KMS-11 (cell line): ENCODE results near the gene LGALSL.

ENCODE experiments used
- H2AFZ ChIP-seq: fragments of 200-600 bp; sonication (generic); 2 replicates; pipeline ENCODE4 v1.6.1; 2016; ENCODE audit warnings: antibody characterized with exemption, mixed run types, low read depth
- H3K27ac ChIP-seq: fragments of 200-600 bp; sonication (generic); 2 replicates; pipeline ENCODE4 v1.6.1; 2016; ENCODE audit warnings: mild to moderate bottlenecking, mixed run types
- H3K27me3 ChIP-seq: fragments of 200-600 bp; sonication (generic); 2 replicates; pipeline ENCODE4 v1.6.1; 2017; ENCODE audit warnings: mild to moderate bottlenecking, low read depth, mixed run types, moderate library complexity; ENCODE audit not compliant: insufficient read depth
- H3K36me3 ChIP-seq: fragments of 200-600 bp; sonication (generic); 2 replicates; pipeline ENCODE4 v1.6.1; 2017; ENCODE audit warnings: mild to moderate bottlenecking, mixed run types; ENCODE audit not compliant: insufficient read depth
- H3K4me1 ChIP-seq: fragments of 200-600 bp; sonication (generic); 2 replicates; pipeline ENCODE4 v1.6.1; 2016; ENCODE audit warnings: mild to moderate bottlenecking, low read depth, mixed run types; ENCODE audit not compliant: poor library complexity, severe bottlenecking
- H3K4me2 ChIP-seq: fragments of 200-600 bp; sonication (generic); 2 replicates; pipeline ENCODE4 v1.7.0; 2016; ENCODE audit warnings: mild to moderate bottlenecking, mixed run types
- H3K4me3 ChIP-seq: fragments of 200-600 bp; sonication (generic); IDR thresholded peaks from 2 replicates; pipeline ENCODE4 v1.6.1; 2017; ENCODE audit warnings: low read depth, low read length, mixed read lengths; ENCODE audit not compliant: insufficient read depth
- H3K79me2 ChIP-seq: fragments of 200-600 bp; sonication (generic); 2 replicates; pipeline ENCODE4 v1.6.1; 2016; ENCODE audit warnings: low read depth, mixed run types; ENCODE audit not compliant: insufficient read depth
- H3K9ac ChIP-seq: fragments of 200-600 bp; sonication (generic); 2 replicates; pipeline ENCODE4 v1.6.1; 2016; ENCODE audit warnings: mild to moderate bottlenecking, mixed run types
- H4K20me1 ChIP-seq: fragments of 200-600 bp; sonication (generic); 2 replicates; pipeline ENCODE4 v1.6.1; 2016; ENCODE audit warnings: mild to moderate bottlenecking, mixed run types; ENCODE audit not compliant: insufficient read depth
- CTCF ChIP-seq: fragments of 200-600 bp; sonication (generic); conservative IDR thresholded peaks from 2 replicates; pipeline ENCODE4 v1.6.1; 2017; ENCODE audit warnings: low read depth, mild to moderate bottlenecking, antibody characterized with exemption, low read length, moderate library complexity, mixed read lengths

The LGALSL gene

DNA sequence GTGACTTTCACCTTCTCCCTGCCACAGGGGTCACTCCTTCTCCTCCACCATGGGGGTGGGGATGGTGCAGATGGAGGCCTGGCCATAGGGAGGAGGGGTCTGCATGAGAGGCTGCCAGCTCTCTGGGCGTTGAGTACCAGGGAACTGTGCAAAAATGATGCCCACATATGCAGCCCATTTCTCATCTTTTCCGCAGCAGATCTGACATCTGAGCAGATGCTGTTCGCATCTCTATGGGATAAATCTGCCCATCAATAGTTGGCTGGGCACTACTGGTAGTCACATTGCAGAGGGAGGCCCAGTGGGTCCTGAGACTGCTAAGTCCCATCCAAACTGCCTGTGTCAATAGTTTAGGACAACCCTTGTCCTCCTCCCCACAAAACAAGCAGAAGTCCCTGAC lies 45.9 kb upstream of the LGALSL start:
- Histone ChIP-seq H3K36me3 (no peaks in the 10 kb centered on the region), H2AFZ (no peak overlapping the region), H4K20me1 (no peaks in the 10 kb centered on the region), H3K4me2 (no peak overlapping the region), H3K27me3 (no peaks in the 10 kb centered on the region), H3K9ac (no peak overlapping the region), H3K4me1 (no peaks in the 10 kb centered on the region), H3K4me3 (no peak overlapping the region), H3K27ac (no peak overlapping the region), H3K79me2 (no peaks in the 10 kb centered on the region)
- TF ChIP-seq CTCF = no peak

DNA sequence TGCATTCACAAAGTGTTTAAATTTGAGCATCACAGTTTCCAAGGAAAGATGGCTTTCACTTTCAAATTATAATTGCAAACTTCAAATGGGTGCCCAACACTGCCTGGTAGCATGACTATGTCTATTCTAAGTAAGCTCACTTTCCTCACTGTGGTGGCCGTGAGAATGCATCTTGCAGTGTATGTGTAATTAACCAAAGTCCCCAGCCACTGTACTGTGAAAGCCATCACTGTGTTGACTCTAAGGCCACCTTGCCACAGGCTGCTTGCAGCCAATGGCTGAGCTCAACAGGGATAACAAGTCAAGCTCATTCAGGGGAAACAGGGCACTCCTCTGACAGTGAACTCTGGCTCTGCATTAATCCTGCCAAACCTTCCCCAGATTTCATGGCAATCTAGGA lies 43.3 kb upstream of the LGALSL start:
- Histone ChIP-seq H3K4me1 (no peaks in the 10 kb centered on the region), H3K79me2 (no peaks in the 10 kb centered on the region), H4K20me1 (no peaks in the 10 kb centered on the region), H3K27me3 (no peaks in the 10 kb centered on the region), H2AFZ (no peak overlapping the region), H3K9ac (no peak overlapping the region), H3K36me3 (no peaks in the 10 kb centered on the region), H3K4me3 (no peak overlapping the region), H3K4me2 (no peak overlapping the region), H3K27ac (no peak overlapping the region)
- TF ChIP-seq CTCF = no peak

- Histone ChIP-seq H3K79me2 (no peaks in the 10 kb centered on the region), H3K9ac (no peak overlapping the region), H2AFZ (no peak overlapping the region), H3K27me3 (no peaks in the 10 kb centered on the region), H3K27ac (no peak overlapping the region), H3K36me3 (no peaks in the 10 kb centered on the region), H3K4me3 (no peak overlapping the region), H3K4me2 (no peak overlapping the region), H4K20me1 (no peaks in the 10 kb centered on the region), H3K4me1 (no peaks in the 10 kb centered on the region)
- TF ChIP-seq CTCF = no peak
These were observed 41.3 kb upstream of the LGALSL start for GRCh38 chr2:64412671-64413070.

- no peaks in the 10 kb centered on the region for H3K79me2 ChIP-seq
- no peaks in the 10 kb centered on the region for H4K20me1 ChIP-seq
- H3K9ac ChIP-seq = no peak overlapping the region
- no peak overlapping the region for H2AFZ ChIP-seq
- H3K4me3 ChIP-seq = no peak overlapping the region
- TF ChIP-seq CTCF = no peak
- H3K4me1 ChIP-seq = no peaks in the 10 kb centered on the region
- H3K4me2 ChIP-seq = no peak overlapping the region
- no peaks in the 10 kb centered on the region for H3K27me3 ChIP-seq
- no peak overlapping the region for H3K27ac ChIP-seq
- no peaks in the 10 kb centered on the region for H3K36me3 ChIP-seq
These were observed 39.1 kb upstream of the LGALSL start for GRCh38 chr2:64414736-64415435.
